LoVo (cell line): ENCODE data around the gene IGFALS.
A peak's percentile ranks its signal among the peaks of the same experiment; 100 is the strongest.

Experiments
- DNase-seq: peaks from one replicate; pipeline ENCODE4 v3.0.0-alpha.2; 2016; ENCODE audit warnings: low spot score

The IGFALS gene

GRCh38 chr16:1790261-1790610 lies 3.3 kb downstream of the IGFALS start:
- DNase-seq, result no peak

GRCh38 chr16:1789643-1790045 lies 3.9 kb downstream of the IGFALS start:
- no peak for DNase-seq

GRCh38 chr16:1788708-1789100 lies 4.8 kb downstream of the IGFALS start:
- no peak for DNase-seq

- DNase-seq, result no peak
Observed at GRCh38 chr16:1788095-1788707, 5.3 kb downstream of the IGFALS start.

GRCh38 chr16:1787322-1788094 lies 6.0 kb downstream of the IGFALS start:
- DNase-seq, result no peak

GRCh38 chr16:1787056-1787321 lies 6.5 kb downstream of the IGFALS start:
- no peak for DNase-seq

DNA sequence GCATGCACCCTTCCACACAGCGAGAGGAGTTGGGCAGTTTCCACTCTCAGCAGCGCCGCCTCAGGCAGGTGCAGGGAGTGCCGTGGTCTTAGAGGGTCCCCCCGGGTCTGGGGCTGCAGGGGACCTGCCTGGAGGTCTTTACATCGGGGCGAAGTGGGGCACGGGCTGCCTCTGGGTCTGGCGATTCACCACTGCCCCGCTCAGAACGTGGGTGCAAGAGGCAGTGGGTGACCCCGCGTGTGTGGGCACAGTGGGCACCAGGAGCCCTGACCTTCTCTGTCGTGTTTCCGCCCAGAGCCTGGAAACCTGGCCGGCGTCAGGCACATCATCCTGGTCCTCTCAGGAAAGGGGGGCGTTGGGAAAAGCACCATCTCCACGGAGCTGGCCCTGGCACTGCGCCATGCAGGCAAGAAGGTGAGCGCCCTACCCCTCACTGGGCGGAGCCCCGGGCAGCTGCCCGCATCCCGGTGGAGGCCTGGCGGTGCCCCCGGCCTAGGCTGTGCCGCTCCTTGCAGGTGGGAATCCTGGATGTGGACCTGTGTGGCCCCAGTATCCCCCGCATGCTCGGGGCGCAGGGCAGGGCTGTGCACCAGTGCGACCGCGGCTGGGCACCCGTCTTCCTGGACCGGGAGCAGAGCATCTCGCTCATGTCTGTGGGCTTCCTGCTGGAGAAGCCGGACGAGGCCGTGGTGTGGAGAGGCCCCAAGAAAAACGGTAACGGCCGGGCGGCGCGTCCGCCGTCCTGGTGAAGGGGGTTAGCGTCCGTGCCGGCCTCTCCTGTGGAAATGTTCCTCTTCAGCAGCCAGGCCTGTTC lies 7.1 kb downstream of the IGFALS start:
- DNase-seq, result no peak

DNA sequence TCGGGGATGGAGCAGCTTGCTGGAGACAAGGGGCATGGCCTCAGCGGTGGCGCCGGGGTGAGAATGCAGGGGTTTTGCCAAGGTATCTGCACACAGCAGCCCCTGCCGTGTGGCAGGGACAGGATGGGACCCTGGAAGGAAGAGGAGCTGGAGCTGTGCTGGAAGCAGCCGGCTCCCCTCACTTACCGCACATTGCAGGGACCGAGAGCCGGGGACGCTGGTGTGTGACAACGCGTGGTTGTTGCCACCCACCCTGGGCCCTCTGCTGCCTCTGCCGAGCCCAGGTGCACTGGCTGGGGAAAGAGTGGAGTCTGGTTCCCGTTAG lies 7.7 kb downstream of the IGFALS start:
- DNase-seq, result no peak

GRCh38 chr16:1784977-1785845 lies 8.3 kb downstream of the IGFALS start:
- no peak for DNase-seq

DNA sequence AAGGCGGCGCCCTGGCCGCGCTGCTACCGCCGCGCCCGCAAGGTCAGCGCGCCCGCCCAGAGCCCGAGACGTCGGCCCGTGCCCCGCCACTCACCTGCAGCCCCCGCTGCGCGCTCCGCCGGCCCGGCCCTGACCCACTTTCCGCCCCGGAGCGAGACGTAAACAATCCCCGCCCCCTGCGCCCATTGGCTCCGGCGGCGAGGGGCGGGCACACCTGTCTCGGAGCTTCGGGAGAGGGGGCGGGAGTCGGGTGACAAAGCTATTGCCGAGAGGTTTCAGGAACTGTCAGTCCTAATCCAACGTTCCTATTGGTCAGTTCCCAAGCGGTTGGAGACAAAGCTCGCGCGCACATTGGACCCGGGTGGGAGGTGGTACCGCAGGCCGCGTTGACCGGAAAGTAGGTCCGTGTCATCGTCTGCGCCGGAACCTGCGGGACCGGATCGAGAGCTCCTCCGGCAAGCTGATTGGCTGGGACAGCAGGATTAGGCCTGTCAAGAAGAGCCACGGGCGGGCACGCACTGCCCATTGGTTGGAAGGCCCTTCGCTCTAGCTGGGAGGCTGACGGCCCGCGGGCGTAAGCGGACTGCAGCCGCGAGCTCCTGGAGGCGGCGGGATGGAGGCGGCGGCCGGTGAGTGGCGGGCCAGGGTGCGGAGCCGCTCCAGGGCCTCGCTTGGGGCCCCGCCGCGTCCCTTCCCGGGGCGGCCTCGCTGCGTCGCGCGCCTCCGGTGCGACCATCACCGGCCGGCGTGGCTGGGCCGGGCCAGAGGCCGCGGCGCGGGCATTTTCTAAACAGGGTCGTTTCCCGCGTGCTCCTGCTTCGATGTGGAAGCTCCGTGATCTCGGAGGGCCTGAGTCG lies 10.9 kb downstream of the IGFALS start, which contains the start of the genes NUBP2 and SPSB3:
Gene NUBP2 (plus strand): TSS at position 553 of the 857 bp plus-strand sequence. CDS start 61 bp downstream, at position 614.
Gene SPSB3 (minus strand): TSS at position 164 of the 857 bp plus-strand sequence. CDS start 1,088 bp downstream, outside the sequence.
- DNase-seq, result peak; percentile 100

DNA sequence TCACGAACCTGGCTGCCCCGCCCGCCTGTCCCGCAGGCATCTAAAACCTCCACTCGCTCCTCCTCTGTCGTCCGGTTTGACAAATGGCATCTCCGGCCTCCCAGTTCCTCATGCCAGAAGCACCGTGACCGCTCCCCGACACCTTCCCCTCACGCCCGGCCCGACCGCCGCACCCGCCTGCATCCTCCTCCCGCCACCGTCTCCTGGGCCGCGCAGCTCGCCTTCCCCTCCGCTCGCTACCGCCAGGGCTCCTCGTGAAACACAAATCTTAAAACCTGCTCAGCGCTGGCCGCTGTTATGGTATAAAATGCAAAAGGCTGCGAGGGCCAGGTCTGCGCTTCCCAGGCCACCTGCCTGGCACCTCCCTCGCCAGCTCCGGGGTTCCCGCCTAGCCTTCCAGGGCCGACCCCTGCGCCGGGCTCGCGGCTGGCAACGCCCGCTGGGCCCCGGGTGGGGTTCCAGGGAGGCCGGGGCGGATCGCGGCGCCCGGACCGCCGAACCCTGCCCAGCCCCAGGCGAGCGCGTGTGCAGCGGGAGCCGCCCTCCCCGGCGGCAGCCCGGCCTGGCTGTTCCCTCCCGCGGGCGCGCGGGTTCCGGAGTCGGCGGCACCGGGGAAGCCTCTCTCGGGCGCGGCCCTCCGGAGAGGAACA lies 11.6 kb downstream of the IGFALS start:
- peak; percentile 25 for DNase-seq

DNA sequence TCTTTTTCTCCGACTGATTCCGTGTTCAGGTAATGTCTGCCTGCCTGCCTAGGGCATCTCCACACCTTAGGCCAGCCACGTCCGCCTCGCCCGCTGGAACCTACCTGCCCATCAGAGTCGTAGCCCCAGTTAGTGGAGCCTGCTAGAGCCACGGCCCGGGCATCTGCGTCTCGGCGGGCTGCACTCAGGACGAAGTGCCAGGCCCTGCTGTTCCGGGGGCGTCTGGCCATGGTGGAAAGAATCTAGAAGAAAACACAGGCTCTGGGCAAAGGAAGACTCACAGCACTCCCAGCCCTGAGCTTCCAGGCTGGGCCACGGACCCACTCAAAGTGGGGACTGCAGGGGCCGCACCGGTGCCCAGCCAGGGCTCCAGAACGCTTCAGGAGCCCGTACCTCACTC lies 12.3 kb downstream of the IGFALS start:
- no peak for DNase-seq

DNA sequence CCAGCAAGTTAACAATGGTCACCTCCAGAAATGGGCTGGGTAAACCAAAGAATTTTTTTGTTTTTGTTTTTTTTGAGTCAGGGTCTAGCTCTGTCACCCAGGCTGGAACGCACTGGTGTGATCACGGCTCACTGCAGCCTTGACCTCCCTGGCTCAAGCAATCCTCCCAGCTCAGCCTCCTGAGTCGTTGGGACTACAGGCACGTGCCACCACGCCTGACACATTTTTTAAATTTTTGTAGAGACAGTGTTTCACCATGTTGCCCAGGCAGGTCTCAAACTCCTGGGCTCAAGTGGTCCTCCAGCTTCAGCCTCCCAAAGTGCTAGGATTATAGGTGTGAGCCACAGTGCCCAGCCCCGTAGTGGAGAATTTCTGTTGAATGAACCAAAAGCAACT lies 12.8 kb downstream of the IGFALS start:
- DNase-seq, result no peak

- no peak for DNase-seq
Observed at GRCh38 chr16:1779741-1780676, 13.5 kb downstream of the IGFALS start.

- no peak for DNase-seq
Observed at GRCh38 chr16:1779234-1779701, 14.2 kb downstream of the IGFALS start.

- no peak for DNase-seq
Observed at GRCh38 chr16:1778200-1779179, 15.0 kb downstream of the IGFALS start.

DNA sequence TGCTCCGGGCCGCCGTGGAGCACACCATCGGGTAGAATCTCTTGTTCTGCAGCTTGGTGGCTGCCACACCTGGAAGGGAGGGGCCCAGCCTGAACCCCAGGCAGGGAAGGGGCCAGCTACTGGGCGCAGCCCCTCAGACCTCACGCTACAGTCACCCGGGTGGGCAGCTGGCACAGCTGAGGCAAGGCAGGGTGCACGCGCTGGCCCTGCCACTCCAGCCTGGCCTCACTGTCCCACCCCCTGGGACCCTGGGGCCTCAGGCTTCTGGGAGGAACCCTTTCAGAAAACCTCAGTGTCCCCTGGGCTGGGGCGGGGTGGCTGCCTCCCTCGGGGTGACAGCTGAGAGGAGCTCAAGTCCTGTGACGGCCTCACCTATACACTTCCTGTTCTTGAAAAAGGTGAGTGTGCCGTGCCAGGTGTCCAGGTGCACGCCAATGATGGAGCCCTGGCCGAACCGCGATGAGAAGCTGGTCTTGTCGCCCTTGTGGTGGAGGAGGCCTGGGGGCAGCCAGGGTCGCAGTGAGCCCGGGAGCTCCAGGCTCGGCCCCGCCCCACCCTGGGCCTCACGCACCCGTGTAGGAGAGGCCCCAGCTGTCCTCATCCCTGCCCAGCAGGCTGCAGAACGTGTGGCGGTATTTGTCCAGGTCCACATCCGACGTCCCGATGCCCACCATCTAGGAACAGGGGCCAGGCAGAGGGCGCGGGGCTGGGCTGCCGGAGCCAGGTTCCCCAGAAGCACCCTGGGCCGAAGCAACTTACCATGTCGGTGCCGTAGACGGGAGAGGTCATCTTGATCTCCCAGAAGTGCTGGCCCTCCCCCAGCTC lies 15.9 kb downstream of the IGFALS start:
- DNase-seq, result no peak
